Measurements from ENCODE around the gene THSD1. TPM values are rescaled to one million over a fixed set of nuclear protein-coding genes. Genes with fewer than 3 reads are reported as not detected.
"Not testable (repeated sequence)": the region's sequence is repeated elsewhere in the genome, so short reads cannot be mapped to it uniquely, and the experiment has no call there.

THSD1 gene
- total RNA-seq, 2 experiments from 2014 or later, result 0.21 to 0.34 TPM

- POLR2A ChIA-PET, CTCF ChIA-PET: not testable (repeated sequence)
Observed at GRCh38 chr13:52373277-52373676, 32.7 kb downstream of the THSD1 start.

GRCh38 chr13:52371736-52372247, 34.2 kb downstream of the THSD1 start:
- ChIA-PET CTCF (interaction anchor here (0.7 kb wide), 1 partner anchor 256 kb away, joined by 4 read pairs; no protein-coding TSS in a partner anchor), POLR2A (no interaction called here)

GRCh38 chr13:52366291-52366690, 39.7 kb downstream of the THSD1 start:
- POLR2A ChIA-PET, result no interaction called here
- CTCF ChIA-PET, result no interaction called here

- CTCF ChIA-PET, POLR2A ChIA-PET: not testable (repeated sequence)
Observed at GRCh38 chr13:52362169-52362887, 43.6 kb downstream of the THSD1 start.

DNA sequence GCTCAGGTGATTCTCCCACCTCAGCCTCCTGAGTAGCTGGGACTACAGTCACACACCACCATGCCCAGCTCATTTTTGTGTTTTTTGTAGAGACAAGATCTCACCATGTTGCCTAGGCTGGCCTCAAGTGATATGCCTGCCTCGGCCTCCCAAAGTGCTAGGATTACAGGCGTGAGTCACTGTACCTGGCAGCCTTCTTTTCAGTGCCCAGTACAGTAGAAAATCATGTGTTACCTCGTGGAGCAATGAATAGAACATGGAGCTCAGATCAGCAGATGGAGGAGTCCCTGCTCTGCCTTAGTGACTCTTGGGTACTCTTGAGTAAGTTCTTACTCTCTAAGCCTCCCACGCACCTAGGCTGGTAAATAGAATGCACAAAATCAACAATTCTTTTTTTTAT, 44.7 kb downstream of the THSD1 start:
- ChIA-PET POLR2A (no interaction called here), CTCF (interaction anchor here (1.0 kb wide), 1 partner anchor 9 kb away, joined by 5 read pairs; no protein-coding TSS in a partner anchor)

DNA sequence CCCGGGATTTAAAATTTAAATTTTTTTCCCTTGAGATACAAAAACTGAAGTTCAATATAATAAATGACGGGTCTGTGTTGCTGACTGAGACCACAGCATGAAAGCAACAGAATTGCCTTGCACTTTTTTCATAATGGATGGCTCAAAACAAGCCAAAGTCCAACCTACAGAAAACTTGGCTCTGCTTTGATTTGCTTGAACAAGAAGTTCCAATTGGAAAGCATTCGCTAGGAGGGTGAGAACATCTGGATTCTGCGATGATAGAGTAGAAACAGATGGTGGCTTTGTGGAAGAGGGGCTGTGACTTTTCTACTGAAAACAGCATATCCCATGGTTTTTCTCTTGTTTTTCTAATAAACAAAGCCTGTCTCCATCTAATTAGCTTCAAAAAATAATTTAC, 46.4 kb downstream of the THSD1 start:
- CTCF ChIA-PET, result interaction anchor here (1.5 kb wide), 1 partner anchor 91 kb away, joined by 3 read pairs; the partner anchor contains the start of gene VPS36

DNA sequence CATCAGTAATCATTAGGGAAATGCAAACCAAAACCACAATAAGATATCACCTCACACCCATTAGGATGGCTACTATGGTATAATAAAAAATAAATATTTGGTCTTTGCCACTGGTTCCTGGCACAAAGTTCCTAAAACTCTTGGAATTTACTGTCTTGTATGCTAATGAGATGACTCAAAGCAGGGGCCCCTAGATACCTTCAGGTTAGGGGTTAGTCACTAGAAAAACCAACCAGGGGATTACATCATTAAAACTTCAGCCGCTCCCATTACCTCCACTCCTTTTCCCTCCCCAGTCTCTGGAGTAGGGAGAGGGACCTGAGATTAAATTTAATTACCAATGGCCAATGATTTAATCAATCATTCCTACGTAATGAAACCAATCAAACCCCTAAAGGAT, 49.6 kb downstream of the THSD1 start:
- CTCF ChIA-PET, result no interaction called here
- POLR2A ChIA-PET, result no interaction called here

More for the DNA sequence above, 46.4 kb downstream of the THSD1 start:
- POLR2A ChIA-PET, result no interaction called here

DNA sequence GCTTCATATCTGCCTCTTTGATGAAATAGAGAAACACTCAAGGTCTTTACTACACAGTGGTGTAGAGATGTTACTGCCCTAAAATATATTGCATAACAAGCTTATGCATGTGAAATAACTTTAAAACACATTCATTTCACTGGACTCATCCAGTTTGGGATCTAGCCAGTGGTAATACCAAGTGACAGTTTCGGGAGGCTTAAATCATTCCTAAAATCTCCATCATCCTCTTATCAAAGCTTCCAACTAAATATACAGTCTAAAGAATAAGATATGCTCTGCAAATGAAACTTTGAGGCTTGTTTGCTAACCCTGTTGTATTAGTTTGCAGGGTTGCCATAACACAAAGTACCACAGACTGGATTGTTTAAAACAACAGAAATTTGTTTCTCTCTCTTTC, 52.8 kb downstream of the THSD1 start:
- ChIA-PET POLR2A (no interaction called here), CTCF (no interaction called here)

DNA sequence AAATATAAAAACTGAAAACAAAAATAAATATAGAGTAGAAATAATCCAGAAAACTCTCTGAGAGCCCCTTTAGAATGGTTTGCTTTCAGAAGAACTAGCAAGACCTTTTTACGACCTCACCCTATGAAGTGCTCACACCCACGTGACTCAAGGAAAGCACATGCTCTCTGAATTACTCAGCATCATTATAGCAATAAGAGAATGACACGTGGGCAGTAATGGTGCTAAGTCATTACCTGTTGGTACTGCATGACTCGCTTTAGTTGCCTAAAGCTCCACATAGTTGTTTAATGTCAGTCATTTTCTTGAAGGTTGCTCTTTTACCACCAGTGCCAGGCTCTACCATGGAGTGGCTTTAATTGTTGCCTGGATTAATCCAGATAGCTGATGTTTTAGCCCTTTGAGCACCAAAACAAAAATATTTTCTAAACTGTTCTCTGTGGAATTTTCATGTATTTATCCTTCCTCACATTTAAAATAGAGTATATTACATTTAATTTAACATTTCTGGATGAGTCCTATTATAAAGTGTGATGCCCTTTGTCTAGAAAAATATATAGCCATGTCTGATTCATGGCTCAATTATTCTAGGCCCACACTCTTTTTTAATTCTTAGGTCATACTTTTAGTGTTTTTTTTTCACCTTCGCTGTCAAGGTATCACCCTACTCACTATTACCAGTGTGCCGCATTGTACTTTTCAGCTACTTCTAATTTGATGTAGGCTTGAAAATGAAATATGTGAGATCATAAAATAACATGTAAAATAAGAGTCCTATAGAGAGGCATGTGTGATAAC, 56.8 kb downstream of the THSD1 start:
- POLR2A ChIA-PET, result no interaction called here
- CTCF ChIA-PET, result interaction anchor here (0.7 to 1.3 kb wide), 2 partner anchors 101 to 102 kb away, joined by 3 read pairs; partner anchors contain the start of gene VPS36

GRCh38 chr13:52348071-52348470, 57.9 kb downstream of the THSD1 start:
- CTCF ChIA-PET, result interaction anchor here (0.7 kb wide), 1 partner anchor 103 kb away, joined by 3 read pairs; the partner anchor contains the start of gene VPS36
- POLR2A ChIA-PET, result no interaction called here

DNA sequence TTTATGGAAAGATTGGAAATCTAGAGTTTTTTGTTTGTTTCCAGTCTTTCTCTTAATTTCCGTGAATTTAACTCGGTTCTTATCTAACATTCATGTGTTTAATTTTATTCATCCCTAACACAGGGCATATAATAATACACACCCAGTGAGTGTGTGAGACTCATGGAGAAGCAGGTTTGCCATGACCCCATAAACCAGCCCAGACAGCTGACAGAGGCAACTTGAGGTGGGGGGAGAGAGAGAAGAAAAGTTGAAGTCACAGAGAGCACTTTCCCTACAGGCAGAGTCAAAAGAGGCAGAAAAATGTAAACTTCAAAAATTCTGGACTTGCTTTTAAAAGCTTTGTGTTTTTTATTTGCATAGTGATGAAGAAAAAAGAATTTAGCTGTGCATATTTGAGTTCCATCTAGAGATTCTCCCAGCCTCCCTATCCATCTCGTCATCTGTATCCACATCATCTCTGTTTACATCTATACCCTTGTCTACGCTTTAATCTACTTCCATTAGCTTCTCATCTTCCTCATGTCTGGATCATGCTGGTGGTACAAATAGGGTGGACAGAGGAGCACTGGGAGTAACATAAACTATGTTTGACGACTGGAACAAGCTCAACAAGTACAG, 60.2 kb downstream of the THSD1 start:
- ChIA-PET CTCF (interaction anchor here (1.0 kb wide), 1 partner anchor 105 kb away, joined by 3 read pairs; no protein-coding TSS in a partner anchor), POLR2A (interaction anchor here (0.9 kb wide), 1 partner anchor 105 kb away, joined by 3 read pairs; no protein-coding TSS in a partner anchor)

DNA sequence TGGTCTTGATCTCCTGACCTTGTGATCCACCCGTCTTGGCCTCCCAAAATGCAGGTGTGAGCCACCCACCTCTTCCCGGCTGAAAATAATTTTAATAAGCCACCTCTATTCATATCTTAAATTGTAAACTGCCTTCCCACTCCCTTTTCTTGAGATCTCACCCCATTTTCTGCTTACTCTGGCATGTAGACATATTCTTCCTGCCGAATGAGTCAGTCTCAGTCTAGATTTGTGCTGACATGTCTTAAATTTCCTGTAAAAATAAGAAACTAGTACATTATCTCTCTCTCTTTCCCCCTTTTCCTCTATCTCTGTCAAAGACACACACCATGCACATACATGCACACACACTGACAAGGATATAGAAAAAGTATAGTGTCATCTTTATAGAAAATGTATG, 60.9 kb downstream of the THSD1 start:
- ChIA-PET POLR2A (no interaction called here), CTCF (interaction anchor here (0.9 kb wide), 1 partner anchor 9 kb away, joined by 3 read pairs; no protein-coding TSS in a partner anchor)

DNA sequence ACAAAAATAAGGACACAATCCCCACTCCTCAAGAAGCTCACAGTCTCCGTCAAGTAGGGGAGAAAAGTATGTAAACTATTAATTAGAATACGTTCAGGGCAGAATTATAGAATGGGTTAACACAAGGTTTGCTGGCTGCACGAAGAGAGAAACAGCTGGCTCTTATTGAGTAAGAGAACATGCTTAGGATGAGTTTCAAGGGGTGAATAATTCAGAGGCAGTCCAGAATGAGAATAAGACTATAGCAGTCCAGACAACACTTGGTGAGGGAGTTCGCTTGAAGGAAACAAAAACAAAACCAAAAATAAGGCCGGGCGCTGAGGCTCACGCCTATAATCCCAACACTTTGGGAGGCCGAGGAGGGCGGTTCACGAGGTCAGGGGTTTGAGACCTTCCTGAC, 61.9 kb downstream of the THSD1 start:
- POLR2A ChIA-PET, result no interaction called here
- CTCF ChIA-PET, result interaction anchor here (0.9 kb wide), 1 partner anchor 10 kb away, joined by 3 read pairs; no protein-coding TSS in a partner anchor

- POLR2A ChIA-PET, CTCF ChIA-PET: not testable (repeated sequence)
Observed at GRCh38 chr13:52342203-52342602, 63.8 kb downstream of the THSD1 start.

GRCh38 chr13:52337828-52338455, 68.0 kb downstream of the THSD1 start:
- POLR2A ChIA-PET, CTCF ChIA-PET: not testable (repeated sequence)

DNA sequence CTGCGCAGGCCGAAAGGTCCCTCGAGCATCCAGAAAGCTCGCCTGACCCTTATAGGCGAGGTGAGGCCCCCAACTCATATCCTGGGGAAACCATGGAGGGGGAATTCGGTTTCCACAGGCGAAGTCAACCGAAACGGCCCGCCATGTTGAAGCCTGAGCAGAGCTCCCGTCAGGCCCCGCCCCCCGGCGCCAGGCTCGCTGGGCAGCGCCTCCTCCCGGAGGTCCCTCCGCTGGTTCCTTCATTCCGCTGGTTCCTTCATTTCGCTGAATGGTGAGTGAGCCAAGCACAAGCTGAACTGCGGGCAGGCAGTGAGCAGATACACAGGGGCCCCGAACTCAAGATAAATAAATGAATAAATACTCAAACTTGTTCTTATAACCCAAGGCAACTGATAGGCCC, 71.9 kb downstream of the THSD1 start:
- POLR2A ChIA-PET, CTCF ChIA-PET: not testable (repeated sequence)

- CTCF ChIA-PET, POLR2A ChIA-PET: not testable (repeated sequence)
Observed at GRCh38 chr13:52331844-52332243, 74.1 kb downstream of the THSD1 start.

Measured in activated CD8-positive, alpha-beta memory T cell treated with anti-CD3 and anti-CD28 coated beads for 36 hours (primary cell).